GM12878 (cell line): ENCODE data around the gene ETNK1. TPM values are rescaled to one million over a fixed set of nuclear protein-coding genes. Genes with fewer than 3 reads are reported as not detected.
A peak's percentile ranks its signal among the peaks of the same experiment; 100 is the strongest.

Source experiments
- ATAC-seq: fragments of 200-7000 bp; cut with Tn5 transposase; 3 replicates; pipeline ENCODE4 v1.9.1; 2020; ENCODE audit warnings: mild to moderate bottlenecking, moderate library complexity
- BruUV-seq: library from RNA; stranded (reverse); fragments of 400-500 nt; replicated peaks from 2 replicates; lab custom pipeline; 2021; lab: Mats Ljungman, UMichigan
- CTCF ChIA-PET: fragments of 300-600 bp; sonication (Branson Sonifier 250); formaldehyde crosslinking; extraction: SDS; loops from one replicate; lab custom pipeline; 2021; ENCODE audit warnings: inconsistent platforms; lab: Yijun Ruan, JAX
- POLR2A ChIA-PET: fragments of 350-600 bp; formaldehyde crosslinking; extraction: SDS; loops from one replicate; lab custom pipeline; 2021; ENCODE audit warnings: inconsistent platforms; lab: Charles Lee
- RAD21 ChIA-PET: fragments of 300-600 bp; sonication (Branson Sonifier 250); formaldehyde crosslinking; loops from one replicate; lab custom pipeline; 2023; ENCODE audit warnings: antibody characterized with exemption; ENCODE audit not compliant: unreplicated experiment; lab: Charles Lee
- SMC1A ChIA-PET: fragments of 300-600 bp; sonication (Branson Sonifier 250); formaldehyde crosslinking; loops from one replicate; lab custom pipeline; 2023; ENCODE audit not compliant: unreplicated experiment, uncharacterized antibody; lab: Charles Lee
- DNase-seq: peaks from one replicate; pipeline ENCODE4 v3.0.0-alpha.2; 2011; ENCODE audit warnings: low read depth, low spot score
- FAIRE-seq: peaks from 3 replicates; lab custom pipeline; 2011; peaks lifted over from hg19 to GRCh38; lab: Jason Lieb, UNC
- H2AFZ ChIP-seq: 2 replicates; pipeline ENCODE4 v1.6.0; 2011; ENCODE audit warnings: low read depth, low read length, control low read depth; ENCODE audit not compliant: control insufficient read depth
- H3K27ac ChIP-seq: 2 replicates; pipeline ENCODE4 v1.5.1; 2011; ENCODE audit warnings: control low read depth; ENCODE audit not compliant: control insufficient read depth, insufficient read depth
- H3K27me3 ChIP-seq, 2 experiments: replicated peaks in 1 of 2; 2 replicates each; pipeline versions ENCODE4 v1.6.0 to v1.6.1; 2011; ENCODE audit warnings: low read length in 1 of 2; ENCODE audit not compliant: control insufficient read depth in 2 of 2, insufficient read depth in 2 of 2
- H3K36me3 ChIP-seq, 2 experiments: 2 replicates each; pipeline ENCODE4 v1.5.1; 2011; ENCODE audit warnings: low read length in 1 of 2; ENCODE audit not compliant: control insufficient read depth in 2 of 2, insufficient read depth in 2 of 2
- H3K4me1 ChIP-seq: 2 replicates; pipeline ENCODE4 v1.6.1; 2011; ENCODE audit warnings: mild to moderate bottlenecking, low read length, moderate library complexity, mixed read lengths; ENCODE audit not compliant: control insufficient read depth, insufficient read depth
- H3K4me2 ChIP-seq: 2 replicates; pipeline ENCODE4 v1.6.0; 2011; ENCODE audit warnings: control low read depth; ENCODE audit not compliant: control insufficient read depth, insufficient read depth
- H3K4me3 ChIP-seq: fragments of 200-600 bp; sonication (generic); 2 replicates; pipeline ENCODE4 v1.5.1; 2016
- H3K79me2 ChIP-seq: 2 replicates; pipeline ENCODE4 v1.6.0; 2011; ENCODE audit warnings: low read length; ENCODE audit not compliant: control insufficient read depth, insufficient read depth
- H3K9ac ChIP-seq: 2 replicates; pipeline ENCODE4 v1.8.0; 2011; ENCODE audit warnings: low read length, control low read depth, mixed read lengths; ENCODE audit not compliant: control insufficient read depth, insufficient read depth
- H3K9me3 ChIP-seq: replicated peaks from 3 replicates; pipeline ENCODE4 v1.5.1; 2011; ENCODE audit warnings: mild to moderate bottlenecking, low read length; ENCODE audit not compliant: control insufficient read depth, insufficient read depth
- H4K20me1 ChIP-seq: 2 replicates; pipeline ENCODE4 v1.6.0; 2011; ENCODE audit not compliant: control insufficient read depth, insufficient read depth
- JUNB ChIP-seq: IDR thresholded peaks from 2 replicates; pipeline ENCODE4 v1.6.1; 2016; ENCODE audit warnings: antibody characterized with exemption, mild to moderate bottlenecking
- MTA2 ChIP-seq: fragments of 450-650 bp; IDR thresholded peaks from 2 replicates; pipeline ENCODE4 v1.6.1; 2016; ENCODE audit warnings: low read depth, mild to moderate bottlenecking, moderate library complexity
- REST ChIP-seq: IDR thresholded peaks from 2 replicates; pipeline ENCODE4 v1.6.1; 2012; ENCODE audit warnings: mild to moderate bottlenecking, low read depth, low read length
- TARDBP ChIP-seq: IDR thresholded peaks from 2 replicates; pipeline ENCODE4 v1.6.1; 2016; ENCODE audit warnings: borderline replicate concordance
- ZNF592 ChIP-seq: fragments of 450-650 bp; IDR thresholded peaks from 2 replicates; pipeline ENCODE4 v1.6.1; 2017; ENCODE audit warnings: mild to moderate bottlenecking, moderate library complexity
- ZSCAN29 ChIP-seq: fragments of 450-650 bp; IDR thresholded peaks from 2 replicates; pipeline ENCODE4 v1.6.1; 2017; ENCODE audit warnings: mild to moderate bottlenecking, moderate library complexity
- WGBS: methylation state at CpG from one replicate; pipeline ENCODE4 v1.1.6; 2016; ENCODE audit warnings: low lambda C conversion rate; ENCODE audit not compliant: insufficient replicate concordance, insufficient coverage; ENCODE audit errors: missing lambda C conversion rate; 5-methylcytosine and 5-hydroxymethylcytosine counted together
- in situ Hi-C: fragments of 300-500 bp; cut with MboI; formaldehyde crosslinking; loops from 9 replicates; pipeline ENCODE4 v1.14.3; 2018; ENCODE audit warnings: mixed read lengths
- intact Hi-C: fragments of 100-400 bp; cut with micrococcal nuclease; formaldehyde crosslinking; loops from one replicate; pipeline ENCODE4 v1.14.2; 2022; ENCODE audit not compliant: unreplicated experiment
- polyA plus RNA-seq, 11 experiments: library from polyadenylated mRNA; depleted of rRNA in 4 of 11; unstranded in 6 of 11; stranded (reverse) in 5 of 11; fragments of >200 nt; fragmentation: Nextera tagmentation in 4 of 11; fragmentation: Illumina TruSeq in 1 of 11; extraction: Ambion mirVana in 4 of 11; extraction: Trizol in 1 of 11; gene quantifications; 1 replicate in 1 of 11; 2 replicates in 10 of 11; pipeline versions ENCODE4 v1.2.1 to v1.2.3, GENCODE V29; 2011 to 2016; ENCODE audit warnings: inconsistent platforms in 2 of 11, missing spikeins in 2 of 11, low read depth in 1 of 11
- total RNA-seq, 4 experiments: library from RNA; depleted of rRNA in 3 of 4; stranded (reverse); fragments of >200 nt in 3 of 4; fragmentation: Illumina TruSeq in 1 of 4; extraction: Trizol in 1 of 4; gene quantifications; 2 replicates each; pipeline versions ENCODE4 v1.2.1 to v1.2.3, GENCODE V29; 2013 to 2021

The ETNK1 gene
- total and polyA plus RNA-seq, 10 of the 15 experiments (the other 5 are each of a cell fraction or from before 2014, with no cell fraction given) = 12.3 to 69.4 (median 34.2) TPM

- TF ChIP-seq REST (no peak), MTA2 (no peak), ZNF592 (no peak), TARDBP (no peak)
Observed at GRCh38 chr12:22657538-22657937, 32.6 kb downstream of the ETNK1 start (continued).

GRCh38 chr12:22658214-22658613 lies 33.2 kb downstream of the ETNK1 start:
- FAIRE-seq = no peak
- intact Hi-C loops = loop anchor here (2.0 kb wide), 1 partner anchor 15 kb away; no protein-coding TSS in a partner anchor
- ChIA-PET POLR2A (no interaction called here), SMC1A (no interaction called here), RAD21 (no interaction called here), CTCF (interaction anchor here (1.0 kb wide), 1 partner anchor 11 kb away, joined by 4 read pairs; no protein-coding TSS in a partner anchor)
- ATAC-seq = peak; percentile 52
- Histone ChIP-seq H3K79me2 (peaks cover 8% of the 10 kb centered on the region), H4K20me1 (no peaks in the 10 kb centered on the region), H3K4me3 (no peak overlapping the region), H3K27ac (no peak overlapping the region), H3K4me2 (no peak overlapping the region), H3K36me3 (peaks cover 0 to 2% of the 10 kb centered on the region in 2 experiments; a peak in 2 of 4 replicates), H3K4me1 (no peaks in the 10 kb centered on the region), H3K27me3 (no peaks in the 10 kb centered on the region), H3K9me3 (no peaks in the 10 kb centered on the region), H3K9ac (no peak overlapping the region), H2AFZ (no peak overlapping the region)
- in situ Hi-C loops = no loop called here
- no TSS peak for BruUV-seq
- TF ChIP-seq ZSCAN29 (no peak), JUNB (peak; percentile 40; the same call in 1 of the 2 replicates)
- DNase-seq = no peak
- 33% methylated on average over 2 of the region's 2 CpGs for WGBS
